Epidermal melanocyte (primary cell): ENCODE data around the gene SNX7.
A peak's percentile ranks its signal among the peaks of the same experiment; 100 is the strongest.

Source experiments
- DNase-seq: peaks from one replicate; pipeline ENCODE4 v3.0.0; 2011; ENCODE audit warnings: low spot score; ENCODE audit not compliant: insufficient read length

SNX7 gene, protein sequence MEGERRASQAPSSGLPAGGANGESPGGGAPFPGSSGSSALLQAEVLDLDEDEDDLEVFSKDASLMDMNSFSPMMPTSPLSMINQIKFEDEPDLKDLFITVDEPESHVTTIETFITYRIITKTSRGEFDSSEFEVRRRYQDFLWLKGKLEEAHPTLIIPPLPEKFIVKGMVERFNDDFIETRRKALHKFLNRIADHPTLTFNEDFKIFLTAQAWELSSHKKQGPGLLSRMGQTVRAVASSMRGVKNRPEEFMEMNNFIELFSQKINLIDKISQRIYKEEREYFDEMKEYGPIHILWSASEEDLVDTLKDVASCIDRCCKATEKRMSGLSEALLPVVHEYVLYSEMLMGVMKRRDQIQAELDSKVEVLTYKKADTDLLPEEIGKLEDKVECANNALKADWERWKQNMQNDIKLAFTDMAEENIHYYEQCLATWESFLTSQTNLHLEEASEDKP

DNA sequence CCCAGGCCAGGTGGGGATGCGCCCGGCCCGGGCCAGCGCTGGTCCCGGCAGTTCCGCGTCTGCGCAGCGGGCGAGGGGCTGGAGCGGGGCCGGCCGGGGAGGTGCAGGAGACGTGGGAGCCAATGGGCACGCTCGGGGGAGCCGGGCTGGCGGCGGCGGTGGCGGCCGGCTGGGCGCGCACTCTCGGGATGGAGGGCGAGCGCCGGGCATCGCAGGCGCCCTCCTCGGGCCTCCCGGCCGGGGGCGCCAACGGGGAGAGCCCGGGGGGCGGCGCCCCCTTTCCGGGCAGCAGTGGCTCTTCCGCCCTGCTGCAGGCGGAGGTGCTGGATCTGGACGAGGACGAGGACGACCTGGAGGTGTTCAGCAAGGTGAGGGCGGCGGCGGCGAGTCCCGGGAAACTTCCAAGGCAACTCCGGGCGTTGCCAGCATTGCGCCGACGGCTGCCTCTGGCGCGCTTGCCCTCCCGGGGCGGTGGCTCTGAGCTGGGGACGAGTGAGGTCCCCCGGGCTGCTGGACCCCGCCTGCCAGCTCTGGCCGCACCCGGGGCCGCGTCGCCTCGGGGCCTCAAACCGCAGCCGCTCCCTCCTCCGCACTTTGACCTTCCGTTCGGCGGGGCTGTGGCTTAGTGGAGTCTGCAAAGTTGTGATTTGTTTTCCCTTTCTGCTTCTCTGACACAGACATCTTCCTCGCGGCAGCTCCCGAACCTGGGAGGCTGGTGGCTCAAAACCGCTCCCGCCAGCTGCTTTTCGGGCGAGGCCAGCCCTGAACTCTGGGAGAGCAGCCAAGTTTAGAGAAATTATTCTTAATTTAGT is at the start of gene SNX7:
Gene SNX7, plus strand, starts transcription at position 178 of the 812 bp plus-strand sequence. Its CDS starts 11 bp downstream, at position 189.
- DNase-seq = peak; percentile 73

- DNase-seq = no peak
Observed at GRCh38 chr1:98637316-98637715, 24.2 kb upstream of the SNX7 start.

DNA sequence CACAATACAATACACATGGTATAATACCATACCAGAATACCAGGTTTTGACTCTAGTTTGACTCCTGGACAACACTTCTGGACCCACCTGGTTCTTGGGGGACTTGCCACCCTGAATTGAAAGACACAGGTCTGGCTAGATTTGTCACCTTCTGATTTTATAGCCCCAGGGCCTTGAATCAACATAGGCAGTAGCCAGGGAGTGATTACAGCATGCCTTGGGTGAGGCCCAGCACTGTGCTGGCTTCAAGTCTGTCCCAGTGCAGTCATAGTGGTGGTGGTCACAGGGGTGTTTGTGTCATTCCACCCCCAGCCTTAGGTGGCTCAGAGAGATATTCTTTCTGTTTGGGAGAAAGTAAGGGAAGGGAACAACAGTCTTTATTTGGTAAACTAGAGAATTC is 23.3 kb upstream of the SNX7 start:
- DNase-seq = no peak

DNA sequence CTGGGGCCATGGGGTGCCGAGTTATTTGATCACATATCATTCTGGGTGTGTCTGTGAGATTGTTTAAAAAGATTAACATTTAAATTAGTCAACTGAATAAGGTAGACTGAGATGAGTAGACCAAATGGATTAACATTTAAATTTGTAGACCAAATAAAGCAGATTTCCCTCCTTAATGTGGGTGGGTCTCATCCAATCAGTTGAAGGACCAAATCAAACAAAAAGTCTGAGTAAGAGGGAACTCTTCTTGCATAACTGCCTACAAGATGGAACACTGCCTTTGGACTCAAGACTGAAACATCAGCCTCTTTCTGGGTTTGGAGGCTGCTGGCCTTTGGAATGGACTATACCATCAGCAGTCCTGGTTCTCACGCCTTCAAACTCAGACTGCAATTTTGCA is 17.0 kb upstream of the SNX7 start:
- DNase-seq = no peak

DNA sequence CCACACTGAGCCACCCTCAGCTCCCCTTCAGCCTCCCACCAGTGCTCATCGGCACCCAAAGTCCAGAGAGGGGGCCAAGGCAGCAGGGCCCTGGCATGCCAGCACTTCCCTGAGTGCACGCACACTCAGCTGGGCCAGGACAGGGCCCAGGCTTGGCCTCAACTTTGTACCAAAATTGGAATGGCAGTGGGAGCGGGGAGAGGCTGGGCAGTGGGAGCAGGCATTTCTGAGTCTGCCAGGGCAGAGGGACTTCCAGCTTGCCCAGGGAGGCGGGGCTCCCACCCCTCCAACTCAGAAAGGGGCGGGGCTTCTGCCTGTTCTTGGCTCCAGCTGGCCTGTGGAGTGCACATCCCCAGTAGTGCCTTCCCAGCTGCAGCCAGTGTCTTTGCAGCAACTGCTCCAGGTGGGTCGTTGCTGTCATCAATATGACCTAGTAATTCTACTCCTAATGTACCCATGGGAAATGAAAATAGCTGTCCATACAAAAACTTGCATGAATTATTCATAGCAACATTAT is 10.3 kb upstream of the SNX7 start:
- no peak for DNase-seq

GRCh38 chr1:98653123-98653522 is 8.4 kb upstream of the SNX7 start:
- no peak for DNase-seq

- no peak for DNase-seq
Observed at GRCh38 chr1:98659879-98660278, 1.6 kb upstream of the SNX7 start.

GRCh38 chr1:98660940-98661543 is 479 bp upstream of the SNX7 start:
- DNase-seq = no peak

DNA sequence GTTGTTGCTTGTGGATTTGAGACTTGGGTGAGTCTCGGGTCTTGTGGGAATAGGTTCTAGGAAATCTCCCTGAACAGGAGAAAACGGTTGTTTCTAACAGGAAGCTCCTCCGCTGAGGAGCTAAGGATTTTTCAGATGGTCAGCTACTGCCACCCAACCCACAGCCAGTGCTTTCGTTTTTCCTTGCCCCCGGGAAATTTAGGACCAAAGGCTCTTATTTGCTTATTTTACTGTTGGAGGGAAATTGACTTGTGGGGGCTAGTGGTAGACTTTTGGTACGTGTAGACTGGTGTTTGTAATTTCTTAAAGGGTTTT is 792 bp downstream of the SNX7 start:
- peak; percentile 57 for DNase-seq

- DNase-seq = no peak
Observed at GRCh38 chr1:98668733-98669132, 7.2 kb downstream of the SNX7 start.

DNA sequence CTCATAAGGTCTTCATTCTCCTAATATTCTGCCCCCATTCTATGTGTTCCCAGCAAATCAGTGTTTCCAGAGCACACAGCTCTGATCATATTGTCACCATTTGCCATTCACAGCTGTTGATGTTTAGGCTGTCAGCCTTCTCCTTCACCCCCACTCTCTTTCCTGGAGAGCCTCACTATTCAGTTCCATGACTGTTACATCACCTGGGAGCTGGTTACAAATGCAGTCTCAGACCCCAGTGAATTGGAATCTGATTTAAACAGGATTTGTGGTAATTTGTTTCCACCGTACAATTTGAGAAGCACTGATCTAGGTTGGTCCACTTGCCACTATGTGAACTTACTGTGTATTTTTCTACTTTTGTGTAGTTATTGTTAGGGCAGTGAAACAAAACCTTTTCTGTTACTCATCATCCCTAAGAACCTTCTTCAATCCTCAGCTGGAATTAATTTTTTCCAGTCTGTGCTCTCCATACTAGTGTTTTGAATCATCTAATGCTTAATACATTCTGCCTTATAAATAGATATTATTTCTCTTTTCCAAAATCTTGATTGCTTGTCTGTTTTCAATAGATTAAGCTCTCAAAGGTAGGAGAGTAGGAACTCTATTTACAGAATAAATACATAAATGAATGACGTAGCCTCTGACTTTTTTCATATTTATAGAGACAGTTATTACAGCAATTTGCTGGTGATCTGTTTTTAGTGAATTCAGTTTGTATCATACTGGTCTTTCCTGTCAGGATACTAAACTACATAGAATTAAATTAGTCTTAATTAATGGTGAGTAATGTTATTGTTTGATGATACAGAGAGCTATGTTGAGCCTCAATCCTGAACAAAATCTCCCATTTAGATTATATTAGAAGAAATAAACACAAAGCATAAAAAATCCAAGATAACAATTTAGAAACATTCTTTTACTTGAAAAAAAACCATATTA is 8.1 kb downstream of the SNX7 start:
- no peak for DNase-seq

GRCh38 chr1:98672189-98672588 is 10.7 kb downstream of the SNX7 start:
- DNase-seq = no peak

DNA sequence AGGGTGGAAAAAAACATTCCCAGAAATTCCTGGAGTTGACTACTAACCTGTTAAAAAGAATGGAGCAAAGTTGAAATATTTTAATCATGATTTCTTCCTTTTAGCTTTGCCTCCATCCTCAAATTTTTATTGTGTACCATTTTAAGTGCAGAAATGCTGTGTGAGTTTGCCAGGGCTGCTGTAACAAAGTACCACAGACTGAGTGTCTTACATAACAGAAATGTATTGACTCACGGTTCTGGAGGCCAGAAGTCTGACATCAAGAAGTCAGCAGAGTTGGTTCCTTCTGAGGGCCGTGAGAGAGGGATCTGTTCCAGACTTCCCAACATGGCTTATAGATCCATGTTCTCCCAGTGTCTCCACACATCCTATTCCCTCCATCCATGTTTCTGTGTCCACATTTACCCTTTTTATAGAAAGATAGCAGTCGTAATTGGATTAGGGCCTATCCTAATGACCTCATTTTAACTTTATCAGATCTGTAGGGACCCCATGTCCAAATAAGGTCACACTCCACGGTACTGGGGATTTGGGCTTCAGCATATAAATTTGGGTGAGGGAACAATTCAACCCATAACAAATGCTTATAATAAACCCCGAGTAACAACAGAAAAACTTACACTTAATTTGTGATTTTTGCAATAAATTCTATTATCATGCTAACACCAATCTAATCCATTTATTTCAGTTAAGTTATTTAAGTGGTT is 12.7 kb downstream of the SNX7 start:
- no peak for DNase-seq

GRCh38 chr1:98675282-98675681 is 13.8 kb downstream of the SNX7 start:
- DNase-seq = no peak

DNA sequence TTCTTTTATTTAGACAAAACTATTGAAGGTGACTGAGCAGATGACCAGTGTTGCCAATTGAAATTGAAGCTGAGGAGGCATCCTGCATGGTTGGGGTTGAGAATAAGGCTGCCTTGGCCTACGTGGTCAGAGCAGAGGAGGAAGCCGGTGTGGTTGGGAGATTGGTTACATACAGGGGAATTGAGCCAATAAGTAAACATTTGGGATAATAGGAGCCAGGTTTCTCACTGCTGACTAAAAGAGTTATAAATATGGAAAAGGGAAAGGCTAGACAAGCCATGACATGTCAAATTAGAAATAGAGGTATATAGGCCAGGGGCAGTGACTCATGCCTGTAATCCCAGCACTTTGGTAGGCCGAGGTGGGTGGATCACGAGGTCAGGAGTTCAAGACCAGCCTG is 15.8 kb downstream of the SNX7 start:
- no peak for DNase-seq

- DNase-seq = no peak
Observed at GRCh38 chr1:98681812-98682211, 20.3 kb downstream of the SNX7 start.

DNA sequence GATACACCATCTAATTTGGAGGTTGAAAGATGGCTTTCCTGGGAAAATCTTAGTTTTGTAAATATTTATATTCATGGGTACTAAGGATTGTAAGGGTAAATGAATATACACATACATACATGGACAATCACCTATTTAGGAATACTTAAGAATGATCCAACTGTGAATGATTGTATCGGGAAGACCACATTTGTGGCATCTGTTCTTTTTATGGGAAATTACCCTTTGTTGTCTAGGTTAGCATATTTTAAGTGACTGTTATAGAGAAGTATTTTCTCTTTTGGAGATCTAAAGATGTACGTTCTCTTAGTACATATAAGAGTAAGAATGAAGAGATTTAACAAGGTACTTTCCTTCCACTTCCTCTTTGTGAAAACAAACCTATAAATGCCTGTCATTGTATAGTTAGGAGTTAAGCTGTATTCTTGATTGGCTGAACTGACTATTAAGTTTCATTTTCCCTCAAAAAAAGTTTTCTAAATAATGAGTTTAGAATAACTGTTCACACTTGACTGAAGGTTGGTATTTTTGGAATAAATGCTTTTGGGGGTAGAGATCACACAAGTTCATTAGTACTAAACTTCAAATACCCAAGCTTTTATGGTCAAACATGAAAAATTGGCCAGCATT is 26.7 kb downstream of the SNX7 start:
- no peak for DNase-seq

DNA sequence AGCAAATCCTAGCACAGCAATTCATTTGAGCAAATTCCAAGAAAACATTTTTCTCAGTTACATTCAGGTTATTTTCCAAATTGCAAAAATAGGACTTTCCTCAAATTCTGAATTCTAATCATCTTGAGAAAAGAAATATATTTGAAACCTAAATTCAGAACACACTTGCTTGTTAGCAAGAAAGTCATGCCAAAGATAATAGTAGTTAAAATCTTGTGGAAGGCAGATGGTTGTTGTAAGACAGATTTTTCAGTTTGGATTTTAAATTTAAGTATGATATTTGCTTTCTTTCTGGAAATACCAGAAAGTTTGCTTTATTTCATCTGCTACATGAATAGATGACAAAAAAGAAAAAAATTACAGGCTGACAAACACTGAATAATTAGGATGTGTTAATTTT is 29.1 kb downstream of the SNX7 start:
- DNase-seq = no peak

GRCh38 chr1:98692482-98692881 is 31.0 kb downstream of the SNX7 start:
- no peak for DNase-seq

GRCh38 chr1:98693385-98693784 is 31.9 kb downstream of the SNX7 start:
- no peak for DNase-seq
